Psoas muscle (tissue), 8 donors: ENCODE measurements around the gene GTSE1. TPM values are rescaled to one million over a fixed set of nuclear protein-coding genes. Genes with fewer than 3 reads are reported as not detected.
A peak's percentile ranks its signal among the peaks of the same experiment; 100 is the strongest.

Experiments used
- ATAC-seq, 4 donors: fragments of 200-7000 bp; cut with Tn5 transposase; one replicate each; pipeline ENCODE4 v1.9.1; 2020; ENCODE audit warnings: moderate library complexity in 3 of 4, mild to moderate bottlenecking in 2 of 4
- DNase-seq, 2 donors: peaks; one replicate each; pipeline ENCODE4 v3.0.0-alpha.2; 2020
- H3K27ac ChIP-seq: fragments of 200-600 bp; one replicate; pipeline ENCODE4 v1.8.0; 2022
- H3K27me3 ChIP-seq, 3 donors: fragments of 200-600 bp in 1 of 3; one replicate each; pipeline versions ENCODE4 v1.6.1 to v1.8.0; 2013 to 2022; ENCODE audit warnings: low read length in 2 of 3, mild to moderate bottlenecking in 2 of 3, moderate library complexity in 1 of 3; ENCODE audit not compliant: insufficient read depth in 3 of 3
- H3K36me3 ChIP-seq, 2 donors: fragments of 200-600 bp in 1 of 2; one replicate each; pipeline versions ENCODE4 v1.6.1 to v1.8.0; 2013 to 2022; ENCODE audit warnings: low read depth in 1 of 2, mild to moderate bottlenecking in 1 of 2, moderate library complexity in 1 of 2; ENCODE audit not compliant: insufficient read depth in 1 of 2
- H3K4me1 ChIP-seq: fragments of 200-600 bp; one replicate; pipeline ENCODE4 v1.8.0; 2022
- H3K4me3 ChIP-seq: fragments of 200-600 bp; one replicate; pipeline ENCODE4 v1.8.0; 2022; ENCODE audit warnings: mild to moderate bottlenecking
- H3K9me3 ChIP-seq: fragments of 200-600 bp; one replicate; pipeline ENCODE4 v1.8.0; 2022
- WGBS, 3 donors: extraction: QIAGEN DNeasy Blood & Tissue Kit; methylation state at CpG; one replicate each; pipeline versions ENCODE4 v1.1.6 to v1.1.7; 2013; 5-methylcytosine and 5-hydroxymethylcytosine counted together
- intact Hi-C, 2 donors: fragments of 100-400 bp; cut with DNase I; formaldehyde crosslinking; loops; one replicate each; pipeline versions ENCODE4 v1.11.0 to v1.14.2; 2022
- polyA plus RNA-seq, 3 donors: library from polyadenylated mRNA; stranded (reverse); fragments of 200-250 nt; gene quantifications; one replicate each; pipeline ENCODE4 v1.2.3, GENCODE V29; 2013
- total RNA-seq, 4 donors: library from RNA; stranded (reverse); fragmentation: NEBNext Ultra II Directional in 2 of 4; extraction: Animal tissue kit (Norgen Biotek cat#: 25700) in 2 of 4; gene quantifications; one replicate each; pipeline versions ENCODE4 v1.2.1 to v1.2.4, GENCODE V29; 2021 to 2023
- TF ChIP-seq, protein P1 (sequence below): fragments of 200-600 bp; IDR thresholded peaks from one replicate; pipeline ENCODE4 v1.8.0; 2022; ENCODE audit warnings: antibody characterized with exemption
- donor health status: healthy with polysubstance abuse.
- donor health status: DM: no; HTN: no; CAD: no; lungs with moderate emphysema.
- donor health status: Bipolar disorder and iron deficiency.
- donor health status: healthy.
- donor health status: DM: yes; HTN: yes; CAD: no.
- donor health status: DM: no; HTN: no; CAD: no.
- donor health status: DM: no; HTN: no; CAD: no.
- donor health status: DM: yes; HTN: yes; CAD: no.

GTSE1 gene
- total and polyA plus RNA-seq, 7 donors, result 0.04 to 0.47 (median 0.16) TPM; not detected in 1

DNA sequence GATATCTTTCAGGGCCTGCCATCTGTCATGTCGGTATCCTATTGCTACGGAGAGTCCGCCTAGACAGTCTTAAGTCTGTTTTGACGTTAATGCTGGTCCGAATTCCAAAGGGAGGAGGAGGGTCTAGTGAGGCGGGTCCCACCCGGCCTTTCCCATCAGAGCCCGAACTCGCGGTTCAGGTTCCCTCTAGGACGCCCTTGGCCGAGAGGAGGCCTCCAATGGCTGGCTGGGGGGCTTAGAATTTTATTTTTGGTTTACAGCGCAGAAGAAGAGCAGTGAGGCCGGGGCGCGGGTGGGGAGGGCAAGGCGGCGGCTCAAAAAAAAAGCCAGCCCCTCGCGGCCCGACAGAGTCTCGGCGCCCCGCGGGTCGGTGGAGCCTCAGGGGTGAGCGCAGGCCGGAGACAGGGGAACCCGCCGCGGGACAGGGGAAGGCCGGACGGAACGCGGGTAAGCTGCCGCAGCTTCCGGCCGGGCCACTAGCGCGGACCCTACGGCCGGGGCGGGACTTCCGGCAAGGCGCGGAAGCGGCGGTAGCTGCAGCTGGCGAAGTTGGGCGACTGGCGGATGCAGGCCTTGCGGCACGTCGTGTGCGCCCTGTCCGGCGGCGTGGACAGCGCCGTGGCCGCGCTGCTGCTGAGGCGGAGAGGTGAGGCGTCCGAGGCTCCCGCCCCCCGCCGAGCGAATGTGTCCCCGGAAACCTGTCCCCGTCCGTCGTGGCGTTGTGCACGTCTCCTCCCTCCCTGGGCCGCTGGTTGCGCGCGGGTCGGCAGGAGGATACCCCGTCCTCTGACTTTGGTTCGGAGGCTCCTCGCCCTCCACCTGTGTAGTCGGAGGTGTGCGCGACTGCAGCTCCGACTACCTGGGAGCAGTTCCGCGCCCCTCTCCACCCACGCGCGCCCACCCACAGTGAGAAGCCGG, 38.8 kb downstream of the GTSE1 start, which contains the start of gene TRMU:
TRMU (plus strand) TSS at position 514 of the 918 bp plus-strand sequence; CDS start at position 565, 51 bp downstream.
- Histone ChIP-seq H3K36me3 (peaks cover 3 to 27% of the 10 kb centered on the region in 2 donors), H3K4me3 (peak within 1 kb of the TSS; percentile 76), H3K4me1 (peaks cover 10% of the 10 kb centered on the region), H3K27me3 (no peaks in the 10 kb centered on the region), H3K9me3 (no peaks in the 10 kb centered on the region), H3K27ac (peak within 1 kb of the TSS; percentile 86)
- intact Hi-C loops, result no loop called here
- TF ChIP-seq, protein P1, sequence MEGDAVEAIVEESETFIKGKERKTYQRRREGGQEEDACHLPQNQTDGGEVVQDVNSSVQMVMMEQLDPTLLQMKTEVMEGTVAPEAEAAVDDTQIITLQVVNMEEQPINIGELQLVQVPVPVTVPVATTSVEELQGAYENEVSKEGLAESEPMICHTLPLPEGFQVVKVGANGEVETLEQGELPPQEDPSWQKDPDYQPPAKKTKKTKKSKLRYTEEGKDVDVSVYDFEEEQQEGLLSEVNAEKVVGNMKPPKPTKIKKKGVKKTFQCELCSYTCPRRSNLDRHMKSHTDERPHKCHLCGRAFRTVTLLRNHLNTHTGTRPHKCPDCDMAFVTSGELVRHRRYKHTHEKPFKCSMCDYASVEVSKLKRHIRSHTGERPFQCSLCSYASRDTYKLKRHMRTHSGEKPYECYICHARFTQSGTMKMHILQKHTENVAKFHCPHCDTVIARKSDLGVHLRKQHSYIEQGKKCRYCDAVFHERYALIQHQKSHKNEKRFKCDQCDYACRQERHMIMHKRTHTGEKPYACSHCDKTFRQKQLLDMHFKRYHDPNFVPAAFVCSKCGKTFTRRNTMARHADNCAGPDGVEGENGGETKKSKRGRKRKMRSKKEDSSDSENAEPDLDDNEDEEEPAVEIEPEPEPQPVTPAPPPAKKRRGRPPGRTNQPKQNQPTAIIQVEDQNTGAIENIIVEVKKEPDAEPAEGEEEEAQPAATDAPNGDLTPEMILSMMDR, result peak; percentile 2
- 1% methylated on average over 59 to 93 of the region's 93 CpGs for WGBS, 3 donors
- peak; percentile 90 to 94 for DNase-seq
- ATAC-seq, result peak; percentile 95 to 96 (median 95)

DNA sequence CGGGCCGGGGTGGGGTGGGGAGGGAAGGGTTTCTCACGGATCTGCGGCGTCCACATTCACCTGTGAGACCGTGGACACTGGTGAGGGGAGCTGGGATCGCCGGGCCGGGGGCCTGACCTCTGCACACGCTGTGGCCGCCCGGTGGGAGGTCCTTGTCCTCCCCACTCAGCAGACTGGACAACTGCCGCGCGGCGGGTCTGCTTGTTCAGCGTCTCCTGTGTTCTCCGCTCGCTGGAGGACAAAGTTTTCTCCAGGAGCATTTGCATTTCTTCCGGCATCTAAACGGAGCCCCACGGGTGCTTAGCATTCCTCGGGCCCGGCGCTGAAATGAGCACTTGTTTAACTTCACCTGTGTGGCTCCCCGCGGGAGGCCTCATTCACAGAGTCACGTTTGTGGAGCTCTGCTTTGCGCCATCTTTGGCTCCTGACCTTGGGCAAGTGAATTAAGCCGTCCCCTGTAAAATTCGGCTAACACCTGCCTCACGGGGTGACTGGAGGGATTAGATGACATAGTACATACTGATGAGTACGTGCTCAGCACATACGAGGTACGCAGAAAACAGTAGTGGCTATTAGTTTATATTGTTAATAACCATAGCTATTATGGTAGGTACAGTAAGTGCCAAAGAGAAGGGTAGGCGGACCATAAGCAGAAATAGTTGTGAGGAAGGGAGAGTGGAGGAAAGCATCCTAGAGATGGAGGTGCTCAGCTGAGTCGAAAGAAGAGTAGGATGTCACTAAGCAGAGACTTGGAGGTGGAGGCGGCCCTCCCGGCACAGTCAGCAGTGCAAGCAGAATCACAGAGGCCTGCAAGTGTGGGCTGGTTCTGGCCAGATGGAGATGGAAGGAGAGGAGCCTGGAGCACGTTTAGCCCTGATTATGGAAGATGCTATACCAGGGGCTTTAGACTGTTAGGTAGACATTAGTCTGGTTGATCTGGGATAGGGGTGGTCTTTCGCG, 39.7 kb downstream of the GTSE1 start:
- Histone ChIP-seq H3K9me3 (no peaks in the 10 kb centered on the region), H3K27ac (peak overlapping the region; percentile 86), H3K36me3 (peaks cover 3 to 36% of the 10 kb centered on the region in 2 donors), H3K27me3 (no peaks in the 10 kb centered on the region), H3K4me1 (peaks cover 10% of the 10 kb centered on the region), H3K4me3 (peak overlapping the region; percentile 76)
- intact Hi-C loops, result no loop called here
- TF ChIP-seq, protein P1, result no peak
- DNase-seq (peak in 1 of 2 donors; percentile 65), ATAC-seq (peak; percentile 34 to 55 (median 44))
- 8 to 11% (median 8%) methylated on average over 37 to 42 of the region's 42 CpGs for WGBS, 3 donors

DNA sequence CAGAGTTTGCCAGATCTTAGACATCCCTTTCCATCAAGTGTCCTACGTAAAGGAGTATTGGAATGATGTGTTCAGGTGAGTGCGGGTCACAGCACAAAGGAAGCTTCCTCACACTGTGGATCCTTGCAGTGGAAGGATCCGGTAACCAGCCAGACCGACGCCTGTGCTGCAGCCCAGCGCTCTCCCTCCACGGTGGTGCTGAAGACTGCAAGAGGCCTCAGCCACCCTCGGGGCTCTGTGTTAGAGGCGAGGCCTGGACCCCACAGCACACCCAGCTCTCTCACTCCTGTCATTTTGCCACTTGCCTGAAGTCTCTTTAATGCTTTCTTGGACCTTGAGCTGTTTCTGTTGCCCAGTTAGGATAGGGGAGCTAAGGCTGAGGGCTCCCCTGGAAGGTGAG, 41.2 kb downstream of the GTSE1 start:
- Histone ChIP-seq H3K27ac (no peak overlapping the region), H3K4me1 (peaks cover 10% of the 10 kb centered on the region), H3K9me3 (no peaks in the 10 kb centered on the region), H3K27me3 (no peaks in the 10 kb centered on the region), H3K4me3 (no peak overlapping the region), H3K36me3 (peaks cover 3 to 51% of the 10 kb centered on the region in 2 donors)
- 80 to 84% (median 83%) methylated on average over 9 of the region's 9 CpGs for WGBS, 3 donors
- peak in 1 of 2 donors; percentile 10 for DNase-seq
- ATAC-seq, result no peak
- TF ChIP-seq, protein P1, result no peak
- intact Hi-C loops, result no loop called here

DNA sequence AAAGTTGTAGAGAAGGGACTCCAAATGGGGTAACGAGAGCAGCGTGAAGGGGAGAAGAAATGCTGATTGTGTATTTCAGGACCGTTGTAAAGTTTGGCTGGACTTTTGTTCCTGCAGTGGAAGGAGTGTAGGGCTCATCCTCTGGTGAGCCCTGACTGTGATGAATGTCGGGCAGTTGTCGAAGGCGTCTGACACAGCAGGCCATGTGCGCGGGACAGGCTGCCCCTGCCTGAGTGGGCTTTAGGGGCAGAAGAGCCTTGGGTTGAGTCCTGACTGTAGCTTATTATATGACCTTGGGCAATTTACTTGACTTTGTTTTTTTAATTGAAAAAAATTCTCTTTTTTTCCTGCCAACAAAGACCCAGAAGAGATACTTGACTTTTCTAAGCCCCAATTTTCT, 42.0 kb downstream of the GTSE1 start:
- Histone ChIP-seq H3K36me3 (peaks cover 3 to 58% of the 10 kb centered on the region in 2 donors), H3K4me3 (no peak overlapping the region), H3K4me1 (peaks cover 10% of the 10 kb centered on the region), H3K27ac (no peak overlapping the region), H3K9me3 (no peaks in the 10 kb centered on the region), H3K27me3 (no peaks in the 10 kb centered on the region)
- 82 to 89% (median 88%) methylated on average over 8 of the region's 8 CpGs for WGBS, 3 donors
- DNase-seq (peak in 1 of 2 donors; percentile 11), ATAC-seq (no peak)
- TF ChIP-seq, protein P1, result no peak
- intact Hi-C loops, result no loop called here
